OCI-LY3 (cell line): Measurements from ENCODE around the gene CYB5R3.
"Not testable (repeated sequence)": the region's sequence is repeated elsewhere in the genome, so short reads cannot be mapped to it uniquely, and the experiment has no call there.

Experiments used
- H2AFZ ChIP-seq: fragments of 200-600, 300-600 bp; shearing (Covaris generic); 2 replicates; pipeline ENCODE4 v1.6.0; 2014; ENCODE audit warnings: antibody characterized with exemption, low read depth, low read length
- H3K27ac ChIP-seq: fragments of 200-600, 300-600 bp; sonication (generic); 2 replicates; pipeline ENCODE4 v1.5.1; 2014; ENCODE audit warnings: mild to moderate bottlenecking, low read length, moderate library complexity, mixed read lengths
- H3K27me3 ChIP-seq: fragments of 200-600, 300-600 bp; sonication (generic); 2 replicates; pipeline ENCODE4 v1.6.1; 2014; ENCODE audit warnings: low read depth, low read length, mixed read lengths
- H3K36me3 ChIP-seq: fragments of 200-600, 300-600 bp; sonication (generic); replicated peaks from 2 replicates; pipeline ENCODE3; 2014; ENCODE audit warnings: low read depth, low read length, mixed read lengths
- H3K4me1 ChIP-seq: fragments of 300-600, 200-600 bp; sonication (generic); 2 replicates; pipeline ENCODE4 v1.6.1; 2014; ENCODE audit warnings: low read length, mixed read lengths
- H3K4me2 ChIP-seq: fragments of 200-600, 300-600 bp; sonication (generic); 2 replicates; pipeline ENCODE4 v1.6.1; 2014; ENCODE audit warnings: low read length, mixed read lengths
- H3K4me3 ChIP-seq: fragments of 300-600, 200-600 bp; sonication (generic); 2 replicates; pipeline ENCODE4 v1.5.1; 2014; ENCODE audit warnings: antibody characterized with exemption, mild to moderate bottlenecking, low read length, moderate library complexity
- H3K79me2 ChIP-seq: fragments of 300-600, 200-600 bp; shearing (Covaris generic); 2 replicates; pipeline ENCODE4 v1.6.1; 2014; ENCODE audit warnings: mild to moderate bottlenecking, low read length, mixed read lengths
- H3K9ac ChIP-seq: fragments of 300-600, 200-600 bp; shearing (Covaris generic); 2 replicates; pipeline ENCODE4 v1.6.0; 2014; ENCODE audit warnings: mild to moderate bottlenecking, low read length, moderate library complexity
- H3K9me3 ChIP-seq: fragments of 200-600, 300-600 bp; shearing (Covaris generic); 2 replicates; pipeline ENCODE4 v1.6.1; 2014; ENCODE audit warnings: low read length, mixed read lengths; ENCODE audit not compliant: insufficient read depth
- H4K20me1 ChIP-seq: fragments of 200-600, 300-600 bp; sonication (generic); 2 replicates; pipeline ENCODE4 v1.6.1; 2016; ENCODE audit warnings: low read length, mixed read lengths; ENCODE audit not compliant: insufficient read depth
- CTCF ChIP-seq: fragments of 200-600, 300-600 bp; sonication (generic); IDR thresholded peaks from 2 replicates; pipeline ENCODE4 v1.5.1; 2014; ENCODE audit warnings: antibody characterized with exemption, low read length, low read depth
- EZH2phosphoT487 ChIP-seq: fragments of 200-600 bp; shearing (Covaris generic); IDR thresholded peaks from 2 replicates; pipeline ENCODE4 v1.6.1; 2018; ENCODE audit warnings: antibody characterized with exemption, mixed run types, low read depth

CYB5R3 gene

DNA sequence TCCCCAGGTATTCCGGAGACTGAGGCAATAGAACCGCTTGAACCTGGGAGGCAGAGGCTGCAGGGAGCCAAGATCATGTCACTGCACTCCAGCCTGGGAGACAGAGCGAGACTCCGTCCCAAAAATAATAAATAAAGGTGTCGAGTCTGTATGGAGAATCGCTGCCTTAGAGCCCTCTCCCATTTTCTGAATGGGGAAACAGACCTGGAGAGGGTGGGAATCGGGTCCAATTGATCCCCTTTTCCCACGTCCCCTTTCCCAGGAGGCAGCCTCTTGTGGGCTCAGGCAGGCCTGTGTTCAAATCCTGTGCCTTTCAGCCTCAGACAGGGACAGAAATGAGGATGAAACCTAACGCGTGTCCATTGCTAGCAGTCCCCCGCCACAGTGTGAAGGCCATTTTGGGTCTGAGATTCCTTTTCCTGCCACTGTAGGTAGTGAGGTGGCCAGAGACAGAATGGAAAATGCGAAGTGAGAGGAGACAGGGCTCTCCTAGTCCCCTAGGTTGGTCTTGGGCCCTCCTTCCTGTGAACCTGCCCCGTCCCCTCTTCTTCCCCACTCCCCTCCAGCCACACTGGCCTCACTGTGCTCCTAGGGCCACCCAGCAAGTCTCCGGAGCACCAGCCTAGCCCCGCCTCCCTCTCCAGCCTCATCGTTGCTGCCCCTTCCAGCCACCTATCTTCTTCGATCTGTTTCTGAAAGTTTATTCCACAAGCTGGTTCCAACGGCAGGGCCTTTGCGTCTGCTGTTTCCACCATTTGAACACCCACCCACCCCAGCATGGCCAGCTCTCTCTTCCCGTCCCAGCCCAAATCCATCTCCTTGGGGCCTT, 31.8 kb downstream of the CYB5R3 start:
- H2AFZ ChIP-seq: no peak overlapping the region
- no peak overlapping the region for H3K27ac ChIP-seq
- no peak overlapping the region for H3K4me3 ChIP-seq
- no peaks in the 10 kb centered on the region for H3K9me3 ChIP-seq
- no peak overlapping the region for H3K4me2 ChIP-seq
- peaks cover 10% of the 10 kb centered on the region for H4K20me1 ChIP-seq
- peaks cover 21% of the 10 kb centered on the region for H3K79me2 ChIP-seq
- H3K27me3 ChIP-seq: no peaks in the 10 kb centered on the region
- TF ChIP-seq EZH2phosphoT487 (no peak), CTCF (no peak)
- no peak overlapping the region for H3K9ac ChIP-seq
- H3K4me1 ChIP-seq: peaks cover 15% of the 10 kb centered on the region
- peaks cover 9% of the 10 kb centered on the region for H3K36me3 ChIP-seq

- H3K79me2 ChIP-seq: peaks cover 37% of the 10 kb centered on the region
- H3K27ac ChIP-seq: peak overlapping the region; percentile 92
- peaks cover 15% of the 10 kb centered on the region for H3K4me1 ChIP-seq
- not testable (repeated sequence) for H2AFZ ChIP-seq, H3K27me3 ChIP-seq, H3K9me3 ChIP-seq
- peaks cover 21% of the 10 kb centered on the region for H3K36me3 ChIP-seq
- peak overlapping the region; percentile 70 for H3K4me2 ChIP-seq
- peaks cover 22% of the 10 kb centered on the region for H4K20me1 ChIP-seq
- H3K4me3 ChIP-seq: peak overlapping the region; percentile 94
- H3K9ac ChIP-seq: peak overlapping the region; percentile 99
These were observed 33.4 kb downstream of the CYB5R3 start for GRCh38 chr22:42615860-42616175.

DNA sequence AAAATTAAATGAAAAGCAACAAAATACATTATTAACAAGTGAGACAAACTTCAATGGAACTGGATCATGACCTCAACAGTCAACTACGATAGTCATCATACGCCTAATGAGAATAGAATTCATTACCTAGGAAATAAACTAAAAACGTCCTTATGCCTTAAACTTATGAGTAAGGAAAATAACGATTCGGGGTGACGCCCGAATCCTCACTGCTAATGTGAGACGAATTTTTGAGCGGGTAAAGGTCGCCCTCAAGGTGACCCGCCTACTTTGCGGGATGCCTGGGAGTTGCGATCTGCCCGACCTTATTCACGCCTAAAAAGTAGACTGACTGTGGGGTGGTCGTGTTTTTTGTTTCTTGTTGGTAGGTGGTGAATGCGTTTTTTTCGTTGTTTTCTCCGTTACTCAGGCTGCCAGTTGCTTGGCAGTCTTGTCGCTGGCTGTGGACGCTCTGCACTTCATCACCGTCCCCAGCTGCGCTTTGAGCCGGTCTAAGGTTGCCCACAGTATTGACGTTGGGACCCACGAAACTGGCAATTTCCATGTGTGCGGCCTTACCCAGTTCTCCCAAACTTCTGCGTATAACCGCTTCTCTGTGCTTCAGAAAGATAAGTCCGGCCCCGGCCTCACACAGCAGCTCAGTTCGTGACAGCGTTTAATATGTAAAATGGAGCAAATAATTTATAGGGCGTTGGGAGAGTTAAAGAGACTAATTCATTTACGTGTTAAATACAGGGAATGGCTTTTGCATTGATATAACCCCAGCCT, 33.9 kb downstream of the CYB5R3 start:
- Histone ChIP-seq H3K27ac (peak overlapping the region; percentile 92), H3K9me3 (no peaks in the 10 kb centered on the region), H3K4me3 (peak overlapping the region; percentile 94), H2AFZ (peak overlapping the region; percentile 12; the same call in 1 of the 2 replicates), H3K4me1 (peaks cover 15% of the 10 kb centered on the region), H3K4me2 (peak overlapping the region; percentile 70), H3K27me3 (no peaks in the 10 kb centered on the region), H3K36me3 (peaks cover 24% of the 10 kb centered on the region), H3K9ac (peak overlapping the region; percentile 99), H3K79me2 (peaks cover 42% of the 10 kb centered on the region), H4K20me1 (peaks cover 28% of the 10 kb centered on the region)
- TF ChIP-seq EZH2phosphoT487 (no peak), CTCF (no peak)

DNA sequence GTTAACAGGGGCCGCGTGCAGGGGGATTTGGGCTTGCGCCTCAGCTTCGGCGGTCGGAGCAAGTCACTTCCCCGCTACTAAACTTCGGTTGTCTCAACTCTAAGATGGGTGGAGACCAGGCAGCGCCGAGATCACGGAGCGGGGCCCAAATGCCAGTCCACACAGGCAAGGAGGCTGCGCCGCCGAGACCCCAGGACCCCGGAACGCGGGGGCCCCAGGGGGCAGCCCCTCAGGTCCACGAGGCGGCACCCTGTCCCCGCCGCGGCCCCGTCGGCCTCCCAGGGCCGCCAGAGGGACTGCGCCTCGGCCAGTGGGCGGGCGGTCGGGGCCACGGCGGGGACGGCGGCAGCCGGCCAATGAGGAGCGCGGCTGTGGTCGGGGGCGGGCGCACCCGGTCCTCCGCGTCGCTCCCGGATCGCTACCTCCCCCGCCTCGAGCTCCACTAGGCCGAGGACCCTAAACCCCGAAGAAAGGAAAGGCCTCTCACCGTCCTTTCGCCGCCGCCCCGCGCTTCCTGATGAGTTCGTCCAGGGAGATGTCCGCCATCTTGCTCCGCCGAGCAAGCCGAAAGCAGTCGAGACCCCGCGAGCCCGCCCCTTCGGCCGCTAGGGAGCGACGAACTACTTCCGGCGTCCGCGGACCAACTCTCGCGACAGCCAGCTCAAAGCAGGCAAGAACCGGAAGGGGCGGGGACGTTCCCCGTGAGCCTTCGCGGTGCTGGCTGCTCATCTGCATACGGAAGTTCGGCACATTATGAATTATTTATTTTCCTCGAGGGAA, 34.7 kb downstream of the CYB5R3 start, which contains the start of gene POLDIP3:
Gene POLDIP3, minus strand, starts transcription at position 572 of the 780 bp plus-strand sequence. Its CDS starts 26 bp downstream, at position 546.
- H3K4me2 ChIP-seq: peak within 1 kb of the TSS; percentile 95
- peak within 1 kb of the TSS; percentile 94 for H3K4me3 ChIP-seq
- H4K20me1 ChIP-seq: peaks cover 32% of the 10 kb centered on the region
- peak within 1 kb of the TSS; percentile 12; the same call in 1 of the 2 replicates for H2AFZ ChIP-seq
- no peaks in the 10 kb centered on the region for H3K9me3 ChIP-seq
- peak within 1 kb of the TSS; percentile 92 for H3K27ac ChIP-seq
- peaks cover 30% of the 10 kb centered on the region for H3K36me3 ChIP-seq
- H3K79me2 ChIP-seq: peaks cover 50% of the 10 kb centered on the region
- H3K4me1 ChIP-seq: peaks cover 15% of the 10 kb centered on the region
- TF ChIP-seq EZH2phosphoT487 (no peak), CTCF (peak; percentile 30)
- no peaks in the 10 kb centered on the region for H3K27me3 ChIP-seq
- H3K9ac ChIP-seq: peak within 1 kb of the TSS; percentile 99
